Measurements from ENCODE around the gene CHKA. TPM values are rescaled to one million over a fixed set of nuclear protein-coding genes. Genes with fewer than 3 reads are reported as not detected.
A peak's percentile ranks its signal among the peaks of the same experiment; 100 is the strongest.

The CHKA gene
- total and polyA plus RNA-seq, 4 donors: 17.6 to 73.4 (median 49.0) TPM

DNA sequence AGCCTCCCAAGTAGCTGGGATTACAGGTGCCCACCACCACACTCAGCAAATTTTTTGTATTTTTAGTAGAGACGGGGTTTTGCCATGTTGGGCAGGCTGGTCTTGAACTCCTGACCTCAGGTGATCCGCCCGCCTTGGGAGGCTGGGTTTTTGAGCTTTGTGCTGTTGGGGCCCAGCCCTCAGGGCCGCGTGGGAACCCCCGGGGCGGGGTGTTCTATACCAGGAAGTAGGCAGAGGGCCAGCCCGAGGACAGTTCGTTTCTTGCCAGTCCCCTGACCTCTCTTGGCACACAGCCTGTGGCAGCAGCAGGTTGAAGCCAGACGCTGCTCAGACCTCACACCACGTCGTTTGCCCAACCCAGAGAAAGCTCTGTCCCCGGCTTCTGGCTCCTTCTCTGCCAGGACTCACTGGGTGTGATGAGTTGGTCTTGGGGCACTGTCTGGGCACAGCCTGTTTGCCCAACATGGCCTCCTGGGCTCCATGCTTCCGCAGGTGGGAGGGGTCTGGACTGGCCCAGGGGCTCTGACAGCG lies 24.9 kb upstream of the CHKA start:
- ATAC-seq (ENCODE audit: insufficient read depth, low FRiP score): peak; percentile 59

DNA sequence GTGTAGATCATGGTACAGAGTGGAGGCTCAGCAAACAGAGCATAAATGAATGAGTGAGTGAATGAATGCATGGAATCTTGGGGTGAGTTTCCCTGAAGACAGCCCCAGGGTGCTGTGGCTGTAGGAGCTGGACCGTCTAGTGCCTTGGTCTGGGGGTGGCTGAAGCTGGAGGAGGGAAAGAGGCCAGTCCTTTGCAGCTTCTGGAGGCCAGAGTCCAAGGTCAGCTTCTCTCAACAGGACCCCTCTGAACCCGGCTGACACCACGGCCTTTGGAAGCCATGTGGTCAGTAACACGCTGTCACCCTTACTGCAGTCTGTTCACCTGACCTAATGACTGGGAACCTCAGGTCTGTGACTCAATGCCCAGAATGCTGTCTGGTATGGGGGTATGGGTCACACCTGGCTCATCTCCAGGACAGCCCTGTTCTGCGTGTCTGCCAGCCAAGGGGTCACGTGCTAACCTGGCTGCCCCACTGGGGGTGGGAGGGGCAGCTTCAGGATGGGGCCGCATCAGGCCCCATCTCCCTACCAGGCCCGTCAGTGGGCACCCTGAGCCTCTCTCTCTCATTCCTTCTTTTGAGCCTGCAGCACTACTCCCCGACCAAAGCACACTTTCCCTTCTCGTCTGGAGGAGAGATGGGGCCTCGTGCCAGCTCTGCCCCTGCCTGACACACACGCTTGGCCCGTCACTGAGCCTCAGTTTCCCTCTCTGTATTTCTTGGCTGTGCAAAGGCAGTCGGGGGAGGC lies 24.1 kb upstream of the CHKA start:
- H3K36me3 ChIP-seq (ENCODE audit: control insufficient read depth in 4 of 4, insufficient read depth in 4 of 4, low read length in 4 of 4): no peaks in the 10 kb centered on the region
- 69 to 79% methylated on average over 14 of the region's 14 CpGs for WGBS, 2 donors
- peaks cover 0 to 37% (median 21%) of the 10 kb centered on the region in 5 donors for H3K4me1 ChIP-seq (ENCODE audit: control insufficient read depth in 5 of 5, insufficient read depth in 5 of 5, low read length in 5 of 5)
- ATAC-seq (ENCODE audit: insufficient read depth, low FRiP score): no peak
- TF ChIP-seq, protein P1, sequence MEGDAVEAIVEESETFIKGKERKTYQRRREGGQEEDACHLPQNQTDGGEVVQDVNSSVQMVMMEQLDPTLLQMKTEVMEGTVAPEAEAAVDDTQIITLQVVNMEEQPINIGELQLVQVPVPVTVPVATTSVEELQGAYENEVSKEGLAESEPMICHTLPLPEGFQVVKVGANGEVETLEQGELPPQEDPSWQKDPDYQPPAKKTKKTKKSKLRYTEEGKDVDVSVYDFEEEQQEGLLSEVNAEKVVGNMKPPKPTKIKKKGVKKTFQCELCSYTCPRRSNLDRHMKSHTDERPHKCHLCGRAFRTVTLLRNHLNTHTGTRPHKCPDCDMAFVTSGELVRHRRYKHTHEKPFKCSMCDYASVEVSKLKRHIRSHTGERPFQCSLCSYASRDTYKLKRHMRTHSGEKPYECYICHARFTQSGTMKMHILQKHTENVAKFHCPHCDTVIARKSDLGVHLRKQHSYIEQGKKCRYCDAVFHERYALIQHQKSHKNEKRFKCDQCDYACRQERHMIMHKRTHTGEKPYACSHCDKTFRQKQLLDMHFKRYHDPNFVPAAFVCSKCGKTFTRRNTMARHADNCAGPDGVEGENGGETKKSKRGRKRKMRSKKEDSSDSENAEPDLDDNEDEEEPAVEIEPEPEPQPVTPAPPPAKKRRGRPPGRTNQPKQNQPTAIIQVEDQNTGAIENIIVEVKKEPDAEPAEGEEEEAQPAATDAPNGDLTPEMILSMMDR (IDR thresholded peaks at IDR 0.05; ENCODE audit: control extremely low read depth, extremely low read depth): no peak
- H3K9ac ChIP-seq (ENCODE audit: insufficient read depth in 1 of 2, low read length in 2 of 2): no peak overlapping the region
- H3K27ac ChIP-seq (ENCODE audit: low read depth in 1 of 2, low read length in 1 of 2): peak overlapping the region in 1 of 2 donors; percentile 41
- no peaks in the 10 kb centered on the region for H3K27me3 ChIP-seq (ENCODE audit: control insufficient read depth in 3 of 3, insufficient read depth in 3 of 3, low read length in 2 of 3)
- no peaks in the 10 kb centered on the region for H3K9me3 ChIP-seq (ENCODE audit: control insufficient read depth in 4 of 4, insufficient read depth in 3 of 4, low read length in 3 of 4)
- no peak for DNase-seq
- H3K4me3 ChIP-seq: no peak overlapping the region

More for the DNA sequence above, 24.9 kb upstream of the CHKA start:
- WGBS, 2 donors: 16 to 27% methylated on average over 15 of the region's 15 CpGs
- Histone ChIP-seq H3K4me3 (no peak overlapping the region), H3K27me3 (ENCODE audit: control insufficient read depth in 3 of 3, insufficient read depth in 3 of 3, low read length in 2 of 3) (no peaks in the 10 kb centered on the region), H3K9ac (ENCODE audit: insufficient read depth in 1 of 2, low read length in 2 of 2) (no peak overlapping the region), H3K4me1 (ENCODE audit: control insufficient read depth in 5 of 5, insufficient read depth in 5 of 5, low read length in 5 of 5) (peaks cover 0 to 31% (median 18%) of the 10 kb centered on the region in 5 donors), H3K36me3 (ENCODE audit: control insufficient read depth in 4 of 4, insufficient read depth in 4 of 4, low read length in 4 of 4) (no peaks in the 10 kb centered on the region), H3K27ac (ENCODE audit: low read depth in 1 of 2, low read length in 1 of 2) (peak overlapping the region; percentile 22 to 63), H3K9me3 (ENCODE audit: control insufficient read depth in 4 of 4, insufficient read depth in 3 of 4, low read length in 3 of 4) (no peaks in the 10 kb centered on the region)
- TF ChIP-seq, protein P1 (IDR thresholded peaks at IDR 0.05; ENCODE audit: control extremely low read depth, extremely low read depth): no peak
- DNase-seq: peak in 2 of 3 donors; percentile 31 to 59

DNA sequence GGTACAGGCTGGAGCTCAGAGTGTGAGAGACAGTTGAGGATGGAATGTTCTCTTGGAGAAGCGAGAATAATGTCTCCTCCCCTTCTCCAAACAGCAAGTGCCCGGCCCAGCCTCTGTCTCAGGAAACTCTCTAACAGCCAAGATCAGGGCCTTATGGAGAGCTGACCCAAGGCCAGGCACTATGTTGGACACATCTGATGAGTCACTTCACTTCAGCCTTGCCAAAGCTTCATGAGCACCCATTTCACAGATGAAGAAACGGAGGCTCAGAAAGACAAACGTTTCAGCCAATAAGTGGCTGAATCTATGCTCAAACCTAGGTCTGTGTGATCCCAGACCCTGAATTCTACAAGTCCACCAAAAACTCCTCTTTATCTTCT lies 22.1 kb upstream of the CHKA start:
- no peaks in the 10 kb centered on the region for H3K27me3 ChIP-seq (ENCODE audit: control insufficient read depth in 3 of 3, insufficient read depth in 3 of 3, low read length in 2 of 3)
- no peaks in the 10 kb centered on the region for H3K36me3 ChIP-seq (ENCODE audit: control insufficient read depth in 4 of 4, insufficient read depth in 4 of 4, low read length in 4 of 4)
- 82 to 95% methylated on average over 4 of the region's 4 CpGs for WGBS, 2 donors
- DNase-seq (no peak), ATAC-seq (ENCODE audit: insufficient read depth, low FRiP score) (no peak)
- H3K9ac ChIP-seq (ENCODE audit: insufficient read depth in 1 of 2, low read length in 2 of 2): no peak overlapping the region
- TF ChIP-seq, protein P1 (IDR thresholded peaks at IDR 0.05; ENCODE audit: control extremely low read depth, extremely low read depth): no peak
- H3K27ac ChIP-seq (ENCODE audit: low read depth in 1 of 2, low read length in 1 of 2): no peak overlapping the region
- no peak overlapping the region for H3K4me3 ChIP-seq
- H3K4me1 ChIP-seq (ENCODE audit: control insufficient read depth in 5 of 5, insufficient read depth in 5 of 5, low read length in 5 of 5): peaks cover 0 to 35% (median 21%) of the 10 kb centered on the region in 5 donors
- H3K9me3 ChIP-seq (ENCODE audit: control insufficient read depth in 4 of 4, insufficient read depth in 3 of 4, low read length in 3 of 4): no peaks in the 10 kb centered on the region
